ENCODE data around the gene IL16.

Gene IL16

DNA sequence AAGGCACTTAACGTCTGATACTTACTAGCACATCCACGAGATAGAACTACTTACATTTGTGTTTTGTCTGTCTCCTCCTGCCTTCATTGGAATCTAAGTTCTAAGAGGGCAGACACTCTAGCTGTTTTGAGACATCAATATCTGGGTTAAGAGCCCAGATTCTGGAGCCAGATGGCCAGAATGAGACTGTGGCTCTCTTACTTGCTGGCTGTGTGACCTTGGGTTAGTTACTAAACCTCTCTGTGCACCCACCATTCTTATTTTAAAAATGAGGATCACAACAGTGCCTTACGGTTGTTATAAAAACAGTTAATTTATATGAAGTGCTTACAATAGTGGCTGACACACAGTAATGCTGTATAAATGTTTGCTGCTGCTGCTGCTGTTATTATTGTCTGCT lies 119.6 kb downstream of the IL16 start:
- DNase-seq (no peak), ATAC-seq (ENCODE audit: insufficient read depth, low read depth) (no peak)
- Histone ChIP-seq H3K9ac (ENCODE audit: low read depth, low read length) (no peak overlapping the region), H3K9me3 (ENCODE audit: insufficient read depth, low read length, severe bottlenecking) (no peaks in the 10 kb centered on the region), H3K4me3 (ENCODE audit: low read depth in 1 of 2, low read length in 2 of 2) (no peak overlapping the region), H3K4me2 (ENCODE audit: insufficient read depth, low read length) (no peak overlapping the region), H3K4me1 (ENCODE audit: insufficient read depth, low read length) (no peaks in the 10 kb centered on the region), H3K36me3 (ENCODE audit: insufficient read depth, low read length) (peaks cover 68% of the 10 kb centered on the region), H3K27ac (ENCODE audit: low read length) (no peak overlapping the region), H4K20me1 (ENCODE audit: insufficient read depth, low read length) (no peaks in the 10 kb centered on the region), H3K27me3 (ENCODE audit: insufficient read depth, low read length, poor library complexity) (no peaks in the 10 kb centered on the region), H2AFZ (ENCODE audit: low read depth, low read length) (no peak overlapping the region), H3K79me2 (ENCODE audit: insufficient read depth, low read length) (no peaks in the 10 kb centered on the region)
- no peak for TF ChIP-seq EZH2 (IDR thresholded peaks at IDR 0.05; ENCODE audit: borderline replicate concordance, low read depth, low read length, severe bottlenecking)
- TF ChIP-seq, protein P1, sequence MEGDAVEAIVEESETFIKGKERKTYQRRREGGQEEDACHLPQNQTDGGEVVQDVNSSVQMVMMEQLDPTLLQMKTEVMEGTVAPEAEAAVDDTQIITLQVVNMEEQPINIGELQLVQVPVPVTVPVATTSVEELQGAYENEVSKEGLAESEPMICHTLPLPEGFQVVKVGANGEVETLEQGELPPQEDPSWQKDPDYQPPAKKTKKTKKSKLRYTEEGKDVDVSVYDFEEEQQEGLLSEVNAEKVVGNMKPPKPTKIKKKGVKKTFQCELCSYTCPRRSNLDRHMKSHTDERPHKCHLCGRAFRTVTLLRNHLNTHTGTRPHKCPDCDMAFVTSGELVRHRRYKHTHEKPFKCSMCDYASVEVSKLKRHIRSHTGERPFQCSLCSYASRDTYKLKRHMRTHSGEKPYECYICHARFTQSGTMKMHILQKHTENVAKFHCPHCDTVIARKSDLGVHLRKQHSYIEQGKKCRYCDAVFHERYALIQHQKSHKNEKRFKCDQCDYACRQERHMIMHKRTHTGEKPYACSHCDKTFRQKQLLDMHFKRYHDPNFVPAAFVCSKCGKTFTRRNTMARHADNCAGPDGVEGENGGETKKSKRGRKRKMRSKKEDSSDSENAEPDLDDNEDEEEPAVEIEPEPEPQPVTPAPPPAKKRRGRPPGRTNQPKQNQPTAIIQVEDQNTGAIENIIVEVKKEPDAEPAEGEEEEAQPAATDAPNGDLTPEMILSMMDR (IDR thresholded peaks at IDR 0.05; ENCODE audit: borderline replicate concordance, extremely low read depth, low read length, poor library complexity, severe bottlenecking) = no peak

DNA sequence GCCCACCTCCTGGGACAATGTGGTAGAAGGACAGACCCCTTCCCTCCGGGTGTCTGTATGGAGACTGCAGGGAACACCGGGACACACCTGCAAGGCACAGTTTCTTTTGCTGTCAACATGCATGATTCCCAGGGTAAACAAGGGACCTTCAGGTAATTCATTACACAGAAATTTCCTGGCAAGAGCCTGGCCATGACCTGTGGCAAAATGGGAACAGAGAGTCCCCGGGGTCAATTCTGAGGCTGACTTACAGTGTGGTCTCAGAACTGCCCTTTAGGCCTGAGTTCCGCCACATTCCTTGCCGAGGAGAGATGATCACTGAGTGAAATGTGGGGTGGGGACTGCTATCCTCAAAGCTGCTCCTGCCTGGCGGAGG lies 121.0 kb downstream of the IL16 start:
- Histone ChIP-seq H3K9me3 (ENCODE audit: insufficient read depth, low read length, severe bottlenecking) (no peaks in the 10 kb centered on the region), H3K4me3 (ENCODE audit: low read depth in 1 of 2, low read length in 2 of 2) (no peak overlapping the region), H3K27ac (ENCODE audit: low read length) (no peak overlapping the region), H3K27me3 (ENCODE audit: insufficient read depth, low read length, poor library complexity) (no peaks in the 10 kb centered on the region), H4K20me1 (ENCODE audit: insufficient read depth, low read length) (no peaks in the 10 kb centered on the region), H3K4me2 (ENCODE audit: insufficient read depth, low read length) (no peak overlapping the region), H3K9ac (ENCODE audit: low read depth, low read length) (no peak overlapping the region), H3K79me2 (ENCODE audit: insufficient read depth, low read length) (no peaks in the 10 kb centered on the region), H3K36me3 (ENCODE audit: insufficient read depth, low read length) (peaks cover 54% of the 10 kb centered on the region), H2AFZ (ENCODE audit: low read depth, low read length) (no peak overlapping the region), H3K4me1 (ENCODE audit: insufficient read depth, low read length) (peaks cover 7% of the 10 kb centered on the region)
- TF ChIP-seq EZH2 (IDR thresholded peaks at IDR 0.05; ENCODE audit: borderline replicate concordance, low read depth, low read length, severe bottlenecking) = no peak
- TF ChIP-seq, protein P1 (IDR thresholded peaks at IDR 0.05; ENCODE audit: borderline replicate concordance, extremely low read depth, low read length, poor library complexity, severe bottlenecking) = no peak
- ATAC-seq (ENCODE audit: insufficient read depth, low read depth) = no peak
- DNase-seq = no peak

DNA sequence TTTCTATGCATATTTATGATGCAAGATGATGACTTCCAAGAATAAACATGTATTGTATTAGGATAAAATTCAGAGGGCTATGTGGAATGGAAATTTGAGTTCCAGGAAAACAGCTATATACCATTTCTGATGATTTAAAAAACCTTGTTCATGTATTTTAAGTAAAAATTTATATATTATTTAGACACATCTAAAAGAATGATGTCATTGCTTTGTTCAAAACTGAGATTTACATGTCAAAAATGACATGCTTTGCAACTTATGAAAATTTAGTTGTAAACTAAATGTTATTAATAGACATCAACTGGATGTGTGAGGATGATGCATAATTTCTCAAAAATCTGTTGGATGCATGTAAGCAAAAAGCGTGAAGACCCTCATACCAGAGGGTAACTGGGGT lies 125.0 kb downstream of the IL16 start:
- Histone ChIP-seq H3K36me3 (ENCODE audit: insufficient read depth, low read length) (peaks cover 32% of the 10 kb centered on the region), H3K27me3 (ENCODE audit: insufficient read depth, low read length, poor library complexity) (no peaks in the 10 kb centered on the region), H3K4me3 (ENCODE audit: low read depth in 1 of 2, low read length in 2 of 2) (no peak overlapping the region), H4K20me1 (ENCODE audit: insufficient read depth, low read length) (no peaks in the 10 kb centered on the region), H2AFZ (ENCODE audit: low read depth, low read length) (no peak overlapping the region), H3K4me2 (ENCODE audit: insufficient read depth, low read length) (no peak overlapping the region), H3K27ac (ENCODE audit: low read length) (no peak overlapping the region), H3K4me1 (ENCODE audit: insufficient read depth, low read length) (peaks cover 30% of the 10 kb centered on the region), H3K9ac (ENCODE audit: low read depth, low read length) (no peak overlapping the region), H3K9me3 (ENCODE audit: insufficient read depth, low read length, severe bottlenecking) (no peaks in the 10 kb centered on the region), H3K79me2 (ENCODE audit: insufficient read depth, low read length) (no peaks in the 10 kb centered on the region)
- ATAC-seq (ENCODE audit: insufficient read depth, low read depth) = no peak
- DNase-seq = no peak
- TF ChIP-seq EZH2 (IDR thresholded peaks at IDR 0.05; ENCODE audit: borderline replicate concordance, low read depth, low read length, severe bottlenecking) = no peak
- TF ChIP-seq, protein P1 (IDR thresholded peaks at IDR 0.05; ENCODE audit: borderline replicate concordance, extremely low read depth, low read length, poor library complexity, severe bottlenecking) = no peak

All from DND-41 (cell line).